VCaP (cell line): ENCODE data around the gene SEC22A.

Source experiments
- H3K27ac ChIP-seq: fragments of 450-650 bp; 2 replicates; pipeline ENCODE4 v1.5.1; 2017
- CTCF ChIP-seq: fragments of 450-650 bp; conservative IDR thresholded peaks from 2 replicates; pipeline ENCODE4 v1.5.1; 2017; ENCODE audit warnings: mild to moderate bottlenecking, moderate library complexity

SEC22A gene

GRCh38 chr3:123310186-123310585 lies 108.4 kb downstream of the SEC22A start:
- H3K27ac ChIP-seq, result no peak overlapping the region
- TF ChIP-seq CTCF, result no peak

- H3K27ac ChIP-seq, result no peak overlapping the region
- no peak for TF ChIP-seq CTCF
Observed at GRCh38 chr3:123310741-123311140, 109.0 kb downstream of the SEC22A start.

GRCh38 chr3:123311201-123311600 lies 109.5 kb downstream of the SEC22A start:
- no peak for TF ChIP-seq CTCF
- no peak overlapping the region for H3K27ac ChIP-seq

- TF ChIP-seq CTCF, result no peak
- H3K27ac ChIP-seq, result no peak overlapping the region
Observed at GRCh38 chr3:123312331-123313265, 110.9 kb downstream of the SEC22A start.

GRCh38 chr3:123313889-123314288 lies 112.1 kb downstream of the SEC22A start:
- TF ChIP-seq CTCF, result no peak
- H3K27ac ChIP-seq, result no peak overlapping the region

GRCh38 chr3:123314359-123315270 lies 112.9 kb downstream of the SEC22A start:
- no peak for TF ChIP-seq CTCF
- no peak overlapping the region for H3K27ac ChIP-seq

GRCh38 chr3:123315271-123315595 lies 113.5 kb downstream of the SEC22A start:
- H3K27ac ChIP-seq, result no peak overlapping the region
- TF ChIP-seq CTCF, result no peak
